GM12878 (cell line): ENCODE results near the gene COPS8. TPM values are rescaled to one million over a fixed set of nuclear protein-coding genes. Genes with fewer than 3 reads are reported as not detected.

Source experiments
- ATAC-seq: fragments of 200-7000 bp; cut with Tn5 transposase; 3 replicates; pipeline ENCODE4 v1.9.1; 2020; ENCODE audit warnings: mild to moderate bottlenecking, moderate library complexity
- BruUV-seq: library from RNA; stranded (reverse); fragments of 400-500 nt; replicated peaks from 2 replicates; lab custom pipeline; 2021; lab: Mats Ljungman, UMichigan
- CTCF ChIA-PET: fragments of 300-600 bp; sonication (Branson Sonifier 250); formaldehyde crosslinking; extraction: SDS; loops from one replicate; lab custom pipeline; 2021; ENCODE audit warnings: inconsistent platforms; lab: Yijun Ruan, JAX
- POLR2A ChIA-PET: fragments of 350-600 bp; formaldehyde crosslinking; extraction: SDS; loops from one replicate; lab custom pipeline; 2021; ENCODE audit warnings: inconsistent platforms; lab: Charles Lee
- RAD21 ChIA-PET: fragments of 300-600 bp; sonication (Branson Sonifier 250); formaldehyde crosslinking; loops from one replicate; lab custom pipeline; 2023; ENCODE audit warnings: antibody characterized with exemption; ENCODE audit not compliant: unreplicated experiment; lab: Charles Lee
- SMC1A ChIA-PET: fragments of 300-600 bp; sonication (Branson Sonifier 250); formaldehyde crosslinking; loops from one replicate; lab custom pipeline; 2023; ENCODE audit not compliant: unreplicated experiment, uncharacterized antibody; lab: Charles Lee
- DNase-seq: peaks from one replicate; pipeline ENCODE4 v3.0.0-alpha.2; 2011; ENCODE audit warnings: low read depth, low spot score
- FAIRE-seq: peaks from 3 replicates; lab custom pipeline; 2011; peaks lifted over from hg19 to GRCh38; lab: Jason Lieb, UNC
- H2AFZ ChIP-seq: 2 replicates; pipeline ENCODE4 v1.6.0; 2011; ENCODE audit warnings: low read depth, low read length, control low read depth; ENCODE audit not compliant: control insufficient read depth
- H3K27ac ChIP-seq: 2 replicates; pipeline ENCODE4 v1.5.1; 2011; ENCODE audit warnings: control low read depth; ENCODE audit not compliant: control insufficient read depth, insufficient read depth
- H3K27me3 ChIP-seq, 2 experiments: replicated peaks in 1 of 2; 2 replicates each; pipeline versions ENCODE4 v1.6.0 to v1.6.1; 2011; ENCODE audit warnings: low read length in 1 of 2; ENCODE audit not compliant: control insufficient read depth in 2 of 2, insufficient read depth in 2 of 2
- H3K36me3 ChIP-seq, 2 experiments: 2 replicates each; pipeline ENCODE4 v1.5.1; 2011; ENCODE audit warnings: low read length in 1 of 2; ENCODE audit not compliant: control insufficient read depth in 2 of 2, insufficient read depth in 2 of 2
- H3K4me1 ChIP-seq: 2 replicates; pipeline ENCODE4 v1.6.1; 2011; ENCODE audit warnings: mild to moderate bottlenecking, low read length, moderate library complexity, mixed read lengths; ENCODE audit not compliant: control insufficient read depth, insufficient read depth
- H3K4me2 ChIP-seq: 2 replicates; pipeline ENCODE4 v1.6.0; 2011; ENCODE audit warnings: control low read depth; ENCODE audit not compliant: control insufficient read depth, insufficient read depth
- H3K4me3 ChIP-seq: fragments of 200-600 bp; sonication (generic); 2 replicates; pipeline ENCODE4 v1.5.1; 2016
- H3K79me2 ChIP-seq: 2 replicates; pipeline ENCODE4 v1.6.0; 2011; ENCODE audit warnings: low read length; ENCODE audit not compliant: control insufficient read depth, insufficient read depth
- H3K9ac ChIP-seq: 2 replicates; pipeline ENCODE4 v1.8.0; 2011; ENCODE audit warnings: low read length, control low read depth, mixed read lengths; ENCODE audit not compliant: control insufficient read depth, insufficient read depth
- H3K9me3 ChIP-seq: replicated peaks from 3 replicates; pipeline ENCODE4 v1.5.1; 2011; ENCODE audit warnings: mild to moderate bottlenecking, low read length; ENCODE audit not compliant: control insufficient read depth, insufficient read depth
- H4K20me1 ChIP-seq: 2 replicates; pipeline ENCODE4 v1.6.0; 2011; ENCODE audit not compliant: control insufficient read depth, insufficient read depth
- CHD2 ChIP-seq: IDR thresholded peaks from 2 replicates; pipeline ENCODE4 v1.6.1; 2011; ENCODE audit warnings: low read depth, low read length, improper control_type of control experiment, borderline replicate concordance
- CREB1 ChIP-seq: IDR thresholded peaks from 2 replicates; pipeline ENCODE4 v1.6.1; 2012; ENCODE audit warnings: low read depth, mild to moderate bottlenecking, inconsistent platforms
- FOS ChIP-seq: IDR thresholded peaks from 3 replicates; pipeline ENCODE4 v1.6.1; 2011; ENCODE audit warnings: borderline replicate concordance; ENCODE audit not compliant: insufficient read length; ENCODE audit errors: extremely low read depth
- HCFC1 ChIP-seq: fragments of 150-350 bp; IDR thresholded peaks from 2 replicates; pipeline ENCODE4 v1.6.1; 2014; ENCODE audit warnings: low read length
- HDAC6 ChIP-seq: fragments of 200-600 bp; sonication (generic); IDR thresholded peaks from one replicate; pipeline ENCODE4 v1.8.0; 2017; ENCODE audit warnings: antibody characterized with exemption; ENCODE audit not compliant: unreplicated experiment
- HDGF ChIP-seq: fragments of 450-650 bp; IDR thresholded peaks from 2 replicates; pipeline ENCODE4 v1.6.1; 2016; ENCODE audit warnings: antibody characterized with exemption
- SPI1 ChIP-seq: IDR thresholded peaks from 2 replicates; pipeline ENCODE4 v1.6.1; 2011; ENCODE audit warnings: low read depth, mild to moderate bottlenecking, low read length, moderate library complexity, borderline replicate concordance; ENCODE audit not compliant: insufficient read depth
- SUZ12 ChIP-seq: fragments of 200-600 bp; sonication (generic); IDR thresholded peaks from one replicate; pipeline ENCODE4 v1.6.1; 2018; ENCODE audit warnings: antibody characterized with exemption, mild to moderate bottlenecking; ENCODE audit not compliant: unreplicated experiment
- TAF1 ChIP-seq: IDR thresholded peaks from 2 replicates; pipeline ENCODE4 v1.6.1; 2011; ENCODE audit warnings: mild to moderate bottlenecking, low read depth, low read length, borderline replicate concordance
- TARDBP ChIP-seq: IDR thresholded peaks from 2 replicates; pipeline ENCODE4 v1.6.1; 2016; ENCODE audit warnings: borderline replicate concordance
- WGBS: methylation state at CpG from one replicate; pipeline ENCODE4 v1.1.6; 2016; ENCODE audit warnings: low lambda C conversion rate; ENCODE audit not compliant: insufficient replicate concordance, insufficient coverage; ENCODE audit errors: missing lambda C conversion rate; 5-methylcytosine and 5-hydroxymethylcytosine counted together
- in situ Hi-C: fragments of 300-500 bp; cut with MboI; formaldehyde crosslinking; loops from 9 replicates; pipeline ENCODE4 v1.14.3; 2018; ENCODE audit warnings: mixed read lengths
- intact Hi-C: fragments of 100-400 bp; cut with micrococcal nuclease; formaldehyde crosslinking; loops from one replicate; pipeline ENCODE4 v1.14.2; 2022; ENCODE audit not compliant: unreplicated experiment
- polyA plus RNA-seq, 11 experiments: library from polyadenylated mRNA; depleted of rRNA in 4 of 11; unstranded in 6 of 11; stranded (reverse) in 5 of 11; fragments of >200 nt; fragmentation: Nextera tagmentation in 4 of 11; fragmentation: Illumina TruSeq in 1 of 11; extraction: Ambion mirVana in 4 of 11; extraction: Trizol in 1 of 11; gene quantifications; 1 replicate in 1 of 11; 2 replicates in 10 of 11; pipeline versions ENCODE4 v1.2.1 to v1.2.3, GENCODE V29; 2011 to 2016; ENCODE audit warnings: inconsistent platforms in 2 of 11, missing spikeins in 2 of 11, low read depth in 1 of 11
- total RNA-seq, 4 experiments: library from RNA; depleted of rRNA in 3 of 4; stranded (reverse); fragments of >200 nt in 3 of 4; fragmentation: Illumina TruSeq in 1 of 4; extraction: Trizol in 1 of 4; gene quantifications; 2 replicates each; pipeline versions ENCODE4 v1.2.1 to v1.2.3, GENCODE V29; 2013 to 2021
- TF ChIP-seq, protein P1 (sequence below): fragments of 450-650 bp; IDR thresholded peaks from 2 replicates; pipeline ENCODE4 v1.6.1; 2017; ENCODE audit warnings: mild to moderate bottlenecking, moderate library complexity
- TF ChIP-seq, protein P2 (sequence below): IDR thresholded peaks from 2 replicates; pipeline ENCODE4 v1.6.1; 2012; ENCODE audit warnings: improper control_type of control experiment, low read depth, low read length; ENCODE audit not compliant: insufficient replicate concordance

The COPS8 gene
- total and polyA plus RNA-seq, 10 of the 15 experiments (the other 5 are each of a cell fraction or from before 2014, with no cell fraction given), result 44.0 to 134 (median 107) TPM

DNA sequence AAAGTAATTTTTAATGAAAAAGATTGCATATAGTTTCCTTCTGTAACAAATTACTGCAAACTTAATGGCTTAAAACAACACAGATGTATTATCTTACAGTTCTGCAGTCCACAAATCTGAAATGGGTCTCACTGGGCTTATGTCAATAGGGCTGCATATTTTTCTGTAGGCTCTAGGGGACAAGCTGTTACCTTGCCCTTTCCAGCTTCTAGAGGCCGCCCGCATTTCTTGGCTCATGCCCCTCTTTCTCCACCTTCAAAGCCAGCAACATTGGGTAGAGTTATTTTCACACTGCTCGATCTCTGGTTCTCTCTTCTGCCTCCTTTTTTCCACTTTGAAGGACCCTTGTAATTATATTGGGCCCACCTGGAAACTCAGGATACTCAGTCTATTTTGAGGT, 16.7 kb downstream of the COPS8 start:
- ChIA-PET POLR2A (no interaction called here), CTCF (no interaction called here), RAD21 (no interaction called here), SMC1A (interaction anchor here (2.5 kb wide), 1 partner anchor 19 kb away, joined by 6 read pairs; no protein-coding TSS in a partner anchor)
- Histone ChIP-seq H3K4me1 (no peaks in the 10 kb centered on the region), H4K20me1 (no peaks in the 10 kb centered on the region), H3K9me3 (no peaks in the 10 kb centered on the region), H3K36me3 (peaks cover 0 to 15% of the 10 kb centered on the region in 2 experiments; a peak in 3 of 4 replicates), H3K4me3 (no peak overlapping the region), H3K9ac (no peak overlapping the region), H2AFZ (no peak overlapping the region), H3K27ac (no peak overlapping the region), H3K4me2 (no peak overlapping the region), H3K27me3 (no peaks in the 10 kb centered on the region), H3K79me2 (no peaks in the 10 kb centered on the region)
- intact Hi-C loops (no loop called here), in situ Hi-C loops (no loop called here)
- FAIRE-seq (no peak), DNase-seq (no peak), ATAC-seq (no peak)
- WGBS, result 100% methylated on average over 3 of the region's 3 CpGs
- no TSS peak for BruUV-seq
- TF ChIP-seq TARDBP, result no peak
- no peak for TF ChIP-seq CREB1
- TF ChIP-seq FOS, result no peak
- TF ChIP-seq HDGF, result no peak
- TF ChIP-seq, protein P1, sequence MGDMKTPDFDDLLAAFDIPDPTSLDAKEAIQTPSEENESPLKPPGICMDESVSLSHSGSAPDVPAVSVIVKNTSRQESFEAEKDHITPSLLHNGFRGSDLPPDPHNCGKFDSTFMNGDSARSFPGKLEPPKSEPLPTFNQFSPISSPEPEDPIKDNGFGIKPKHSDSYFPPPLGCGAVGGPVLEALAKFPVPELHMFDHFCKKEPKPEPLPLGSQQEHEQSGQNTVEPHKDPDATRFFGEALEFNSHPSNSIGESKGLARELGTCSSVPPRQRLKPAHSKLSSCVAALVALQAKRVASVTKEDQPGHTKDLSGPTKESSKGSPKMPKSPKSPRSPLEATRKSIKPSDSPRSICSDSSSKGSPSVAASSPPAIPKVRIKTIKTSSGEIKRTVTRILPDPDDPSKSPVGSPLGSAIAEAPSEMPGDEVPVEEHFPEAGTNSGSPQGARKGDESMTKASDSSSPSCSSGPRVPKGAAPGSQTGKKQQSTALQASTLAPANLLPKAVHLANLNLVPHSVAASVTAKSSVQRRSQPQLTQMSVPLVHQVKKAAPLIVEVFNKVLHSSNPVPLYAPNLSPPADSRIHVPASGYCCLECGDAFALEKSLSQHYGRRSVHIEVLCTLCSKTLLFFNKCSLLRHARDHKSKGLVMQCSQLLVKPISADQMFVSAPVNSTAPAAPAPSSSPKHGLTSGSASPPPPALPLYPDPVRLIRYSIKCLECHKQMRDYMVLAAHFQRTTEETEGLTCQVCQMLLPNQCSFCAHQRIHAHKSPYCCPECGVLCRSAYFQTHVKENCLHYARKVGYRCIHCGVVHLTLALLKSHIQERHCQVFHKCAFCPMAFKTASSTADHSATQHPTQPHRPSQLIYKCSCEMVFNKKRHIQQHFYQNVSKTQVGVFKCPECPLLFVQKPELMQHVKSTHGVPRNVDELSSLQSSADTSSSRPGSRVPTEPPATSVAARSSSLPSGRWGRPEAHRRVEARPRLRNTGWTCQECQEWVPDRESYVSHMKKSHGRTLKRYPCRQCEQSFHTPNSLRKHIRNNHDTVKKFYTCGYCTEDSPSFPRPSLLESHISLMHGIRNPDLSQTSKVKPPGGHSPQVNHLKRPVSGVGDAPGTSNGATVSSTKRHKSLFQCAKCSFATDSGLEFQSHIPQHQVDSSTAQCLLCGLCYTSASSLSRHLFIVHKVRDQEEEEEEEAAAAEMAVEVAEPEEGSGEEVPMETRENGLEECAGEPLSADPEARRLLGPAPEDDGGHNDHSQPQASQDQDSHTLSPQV, result no peak
- no peak for TF ChIP-seq SUZ12
- no peak for TF ChIP-seq TAF1
- no peak for TF ChIP-seq SPI1
- no peak for TF ChIP-seq HCFC1
- no peak for TF ChIP-seq CHD2
- TF ChIP-seq HDAC6, result no peak
- TF ChIP-seq, protein P2, sequence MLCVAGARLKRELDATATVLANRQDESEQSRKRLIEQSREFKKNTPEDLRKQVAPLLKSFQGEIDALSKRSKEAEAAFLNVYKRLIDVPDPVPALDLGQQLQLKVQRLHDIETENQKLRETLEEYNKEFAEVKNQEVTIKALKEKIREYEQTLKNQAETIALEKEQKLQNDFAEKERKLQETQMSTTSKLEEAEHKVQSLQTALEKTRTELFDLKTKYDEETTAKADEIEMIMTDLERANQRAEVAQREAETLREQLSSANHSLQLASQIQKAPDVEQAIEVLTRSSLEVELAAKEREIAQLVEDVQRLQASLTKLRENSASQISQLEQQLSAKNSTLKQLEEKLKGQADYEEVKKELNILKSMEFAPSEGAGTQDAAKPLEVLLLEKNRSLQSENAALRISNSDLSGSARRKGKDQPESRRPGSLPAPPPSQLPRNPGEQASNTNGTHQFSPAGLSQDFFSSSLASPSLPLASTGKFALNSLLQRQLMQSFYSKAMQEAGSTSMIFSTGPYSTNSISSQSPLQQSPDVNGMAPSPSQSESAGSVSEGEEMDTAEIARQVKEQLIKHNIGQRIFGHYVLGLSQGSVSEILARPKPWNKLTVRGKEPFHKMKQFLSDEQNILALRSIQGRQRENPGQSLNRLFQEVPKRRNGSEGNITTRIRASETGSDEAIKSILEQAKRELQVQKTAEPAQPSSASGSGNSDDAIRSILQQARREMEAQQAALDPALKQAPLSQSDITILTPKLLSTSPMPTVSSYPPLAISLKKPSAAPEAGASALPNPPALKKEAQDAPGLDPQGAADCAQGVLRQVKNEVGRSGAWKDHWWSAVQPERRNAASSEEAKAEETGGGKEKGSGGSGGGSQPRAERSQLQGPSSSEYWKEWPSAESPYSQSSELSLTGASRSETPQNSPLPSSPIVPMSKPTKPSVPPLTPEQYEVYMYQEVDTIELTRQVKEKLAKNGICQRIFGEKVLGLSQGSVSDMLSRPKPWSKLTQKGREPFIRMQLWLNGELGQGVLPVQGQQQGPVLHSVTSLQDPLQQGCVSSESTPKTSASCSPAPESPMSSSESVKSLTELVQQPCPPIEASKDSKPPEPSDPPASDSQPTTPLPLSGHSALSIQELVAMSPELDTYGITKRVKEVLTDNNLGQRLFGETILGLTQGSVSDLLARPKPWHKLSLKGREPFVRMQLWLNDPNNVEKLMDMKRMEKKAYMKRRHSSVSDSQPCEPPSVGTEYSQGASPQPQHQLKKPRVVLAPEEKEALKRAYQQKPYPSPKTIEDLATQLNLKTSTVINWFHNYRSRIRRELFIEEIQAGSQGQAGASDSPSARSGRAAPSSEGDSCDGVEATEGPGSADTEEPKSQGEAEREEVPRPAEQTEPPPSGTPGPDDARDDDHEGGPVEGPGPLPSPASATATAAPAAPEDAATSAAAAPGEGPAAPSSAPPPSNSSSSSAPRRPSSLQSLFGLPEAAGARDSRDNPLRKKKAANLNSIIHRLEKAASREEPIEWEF, result no peak
